ENCODE data around the gene TFAP2A.

TFAP2A gene

GRCh38 chr6:10415617-10416480, 975 bp upstream of the TFAP2A start (continued):
- TF ChIP-seq ZNF449 (tag by site-specific recombination; IDR thresholded peaks at IDR 0.05) (no peak), PRDM6 (tag by site-specific recombination; IDR thresholded peaks at IDR 0.05) (peak; percentile 47; the same call in 1 of the 2 replicates), ZNF184 (tag by site-specific recombination; IDR thresholded peaks at IDR 0.05) (no peak), ZNF112 (tag by site-specific recombination; IDR thresholded peaks at IDR 0.05) (no peak), SP2 (tag by site-specific recombination; IDR thresholded peaks at IDR 0.05) (no peak), ZNF426 (tag by site-specific recombination; IDR thresholded peaks at IDR 0.05) (no peak)

GRCh38 chr6:10413850-10414738, 780 bp downstream of the TFAP2A start:
- POLR2A ChIA-PET, result interaction anchor here (0.6 to 5.5 kb wide), 25 partner anchors 8 to 1855 kb away, joined by 3 to 112 read pairs (median 3); partner anchors contain the start of gene SYCP2L
- Histone ChIP-seq H3K36me3 (ENCODE audit: control insufficient read depth in 2 of 2, insufficient read depth in 1 of 2, low read length in 2 of 2) (peaks cover 0 to 8% of the 10 kb centered on the region in 2 experiments; a peak in 1 of 3 replicates), H3K4me1 (ENCODE audit: control insufficient read depth, insufficient read depth, low read length) (peaks cover 4% of the 10 kb centered on the region; the same call in 1 of the 2 replicates), H3K27ac (ENCODE audit: extremely low read depth, low read depth, low read length) (peak overlapping the region; percentile 99), H3K4me3 (ENCODE audit: low read depth, low read length) (peak overlapping the region; percentile 88), H3K9me3 (ENCODE audit: control insufficient read depth, insufficient read depth, low read depth, low read length) (no peaks in the 10 kb centered on the region)
- CTCF ChIA-PET, result interaction anchor here (0.6 to 3.6 kb wide), 19 partner anchors 8 to 1568 kb away, joined by 3 to 42 read pairs (median 5); no protein-coding TSS in a partner anchor
- peak; percentile 15; the same call in 1 of the 2 replicates for TF ChIP-seq ZXDB (tag by site-specific recombination; IDR thresholded peaks at IDR 0.05)
- peak; percentile 36; the same call in 1 of the 2 replicates for TF ChIP-seq PRDM1 (tag by site-specific recombination; IDR thresholded peaks at IDR 0.05)
- no peak for TF ChIP-seq ATF2 (tag by site-specific recombination; IDR thresholded peaks at IDR 0.05; ENCODE audit: low read depth)
- TF ChIP-seq GLIS2 (tag by site-specific recombination; IDR thresholded peaks at IDR 0.05), result no peak; the same call in 1 of the 2 replicates
- TF ChIP-seq PRDM10 (tag by site-specific recombination; IDR thresholded peaks at IDR 0.05), result peak; percentile 33; the same call in 1 of the 2 replicates
- no peak for TF ChIP-seq ZNF449 (tag by site-specific recombination; IDR thresholded peaks at IDR 0.05)
- peak; percentile 36; the same call in 1 of the 2 replicates for TF ChIP-seq ZNF2 (tag by site-specific recombination; IDR thresholded peaks at IDR 0.05)
- peak; percentile 77 for TF ChIP-seq CTCF (tag by site-specific recombination; IDR thresholded peaks at IDR 0.05)
- TF ChIP-seq PATZ1 (tag by site-specific recombination; IDR thresholded peaks at IDR 0.05), result peak; percentile 66
- TF ChIP-seq ZNF610 (tag by site-specific recombination; IDR thresholded peaks at IDR 0.05; ENCODE audit: borderline replicate concordance), result no peak
- 0 out of 2 replicates have a peak, but pooled peaks have one; percentile 12 for TF ChIP-seq IKZF3 (tag by site-specific recombination; IDR thresholded peaks at IDR 0.05)
- peak; percentile 70 for TF ChIP-seq ZIC2 (tag by site-specific recombination; IDR thresholded peaks at IDR 0.05)

Data from HEK293 (cell line).